B cell (primary cell): Measurements from ENCODE around the gene KLRB1. TPM values are rescaled to one million over a fixed set of nuclear protein-coding genes. Genes with fewer than 3 reads are reported as not detected.

Source experiments
- ATAC-seq: fragments of 200-7000 bp; cut with Tn5 transposase; one replicate; pipeline ENCODE4 v1.10.0; 2021; ENCODE audit warnings: low read depth, mild to moderate bottlenecking, moderate number of reproducible peaks, moderate library complexity
- CTCF ChIA-PET: fragments of 350-600 bp; sonication (Branson Sonifier 250); formaldehyde crosslinking; loops from one replicate; lab custom pipeline; 2021; ENCODE audit warnings: antibody characterized with exemption, inconsistent platforms; lab: Charles Lee
- POLR2A ChIA-PET: fragments of 350-600 bp; sonication (Branson Sonifier 250); formaldehyde crosslinking; loops from one replicate; lab custom pipeline; 2021; ENCODE audit warnings: antibody characterized with exemption; lab: Charles Lee
- DNase-seq: peaks from one replicate; pipeline ENCODE4 v3.0.0; 2013
- H2AFZ ChIP-seq: 2 replicates; pipeline ENCODE4 v1.6.1; 2012; ENCODE audit warnings: mild to moderate bottlenecking, low read depth, low read length; ENCODE audit not compliant: insufficient read depth, poor library complexity, severe bottlenecking
- H3K27ac ChIP-seq, 2 donors: 1 replicate in 1 of 2; 2 replicates in 1 of 2; pipeline ENCODE4 v1.5.1; 2012 to 2013; ENCODE audit warnings: low read length in 2 of 2, mild to moderate bottlenecking in 2 of 2, moderate library complexity in 1 of 2
- H3K27me3 ChIP-seq, 4 experiments: fragments of 200-600 bp in 1 of 4; sonication (generic) in 1 of 4; replicated peaks in 1 of 4; 1 replicate in 2 of 4; 2 replicates in 2 of 4; pipeline versions ENCODE4 v1.6.1 to v1.7.0; 2013 to 2016; ENCODE audit warnings: low read length in 3 of 4, mild to moderate bottlenecking in 2 of 4, mixed read lengths in 1 of 4, moderate library complexity in 1 of 4; ENCODE audit not compliant: insufficient read depth in 4 of 4, control insufficient read depth in 3 of 4; ENCODE audit errors: control extremely low read depth in 1 of 4
- H3K36me3 ChIP-seq, 2 experiments: replicated peaks in 1 of 2; 1 replicate in 1 of 2; 2 replicates in 1 of 2; pipeline versions ENCODE4 v1.6.1 to v1.7.1; 2013; ENCODE audit warnings: low read length in 1 of 2; ENCODE audit not compliant: insufficient read depth in 2 of 2, control insufficient read depth in 1 of 2; ENCODE audit errors: control extremely low read depth in 1 of 2, extremely low read depth in 1 of 2
- H3K4me1 ChIP-seq, 2 donors: fragments of 200-600 bp in 1 of 2; sonication (generic) in 1 of 2; 1 replicate in 1 of 2; 2 replicates in 1 of 2; pipeline versions ENCODE4 v1.5.1 to v1.6.1; 2013 to 2017; ENCODE audit warnings: low read length in 2 of 2; ENCODE audit not compliant: control insufficient read depth in 2 of 2, insufficient read depth in 2 of 2
- H3K4me2 ChIP-seq: replicated peaks from 2 replicates; pipeline ENCODE3; 2012; ENCODE audit warnings: mild to moderate bottlenecking, low read depth, low read length; ENCODE audit not compliant: poor library complexity, severe bottlenecking
- H3K4me3 ChIP-seq, 5 experiments: fragments of 200-600 bp in 1 of 5; sonication (generic) in 1 of 5; 1 replicate in 3 of 5; 2 replicates in 2 of 5; pipeline versions ENCODE4 v1.5.1 to v1.7.0; 2011 to 2016; ENCODE audit warnings: low read length in 4 of 5, mild to moderate bottlenecking in 4 of 5, low read depth in 2 of 5, control low read depth in 1 of 5, moderate library complexity in 1 of 5; ENCODE audit not compliant: insufficient read depth in 1 of 5; ENCODE audit errors: control extremely low read depth in 1 of 5, extremely low read depth in 1 of 5
- H3K79me2 ChIP-seq: fragments of 200-600 bp; sonication (generic); one replicate; pipeline ENCODE4 v1.6.0; 2016; ENCODE audit warnings: low read length; ENCODE audit not compliant: control insufficient read depth, insufficient read depth
- H3K9ac ChIP-seq: fragments of 200-600 bp; sonication (generic); 2 replicates; pipeline ENCODE4 v1.6.1; 2017; ENCODE audit warnings: mild to moderate bottlenecking, low read length, moderate library complexity
- H3K9me3 ChIP-seq, 3 donors: one replicate each; pipeline versions ENCODE4 v1.6.1 to v1.7.1; 2013; ENCODE audit warnings: low read length in 2 of 3; ENCODE audit not compliant: control insufficient read depth in 2 of 3, insufficient read depth in 1 of 3; ENCODE audit errors: control extremely low read depth in 1 of 3
- H4K20me1 ChIP-seq: 2 replicates; pipeline ENCODE4 v1.6.0; 2012; ENCODE audit warnings: mild to moderate bottlenecking, low read length; ENCODE audit not compliant: insufficient read depth, control insufficient read depth, poor library complexity, severe bottlenecking
- H3K27ac Mint-ChIP-seq: one replicate; pipeline ENCODE4 v1.8.0; 2021; ENCODE audit warnings: mixed read lengths
- H3K27me3 Mint-ChIP-seq: one replicate; pipeline ENCODE4 v1.8.0; 2021; ENCODE audit warnings: mixed read lengths
- H3K4me1 Mint-ChIP-seq: one replicate; pipeline ENCODE4 v1.8.0; 2021; ENCODE audit warnings: mixed read lengths
- H3K4me3 Mint-ChIP-seq: one replicate; pipeline ENCODE4 v1.8.0; 2021; ENCODE audit warnings: mixed read lengths
- H3K9me3 Mint-ChIP-seq: one replicate; pipeline ENCODE4 v1.8.0; 2022; ENCODE audit warnings: mixed read lengths; ENCODE audit not compliant: insufficient read depth
- EZH2 ChIP-seq: IDR thresholded peaks from 2 replicates; pipeline ENCODE4 v1.6.1; 2012; ENCODE audit warnings: borderline replicate concordance, low read depth, mild to moderate bottlenecking, moderate library complexity, low read length; ENCODE audit not compliant: insufficient read depth, poor library complexity, severe bottlenecking
- WGBS: methylation state at CpG from one replicate; pipeline ENCODE4 v1.1.5; 2013; ENCODE audit warnings: missing lambda C conversion rate; ENCODE audit not compliant: insufficient coverage; 5-methylcytosine and 5-hydroxymethylcytosine counted together
- intact Hi-C: fragments of 100-400 bp; cut with micrococcal nuclease; formaldehyde crosslinking; loops from one replicate; pipeline ENCODE4 v1.10.0; 2022
- polyA plus RNA-seq: library from polyadenylated mRNA; depleted of rRNA; stranded (reverse); fragments of >200 nt; gene quantifications from 2 replicates; pipeline ENCODE4 v1.2.3, GENCODE V29; 2012
- total RNA-seq, 2 donors: library from RNA; stranded (reverse); fragments of 120-200 nt in 1 of 2; gene quantifications; 1 replicate in 1 of 2; 2 replicates in 1 of 2; pipeline versions ENCODE4 v1.2.3 to v1.2.4, GENCODE V29; 2013 to 2022
- TF ChIP-seq, protein P1 (sequence below): fragments of 200-600 bp; IDR thresholded peaks from one replicate; pipeline ENCODE4 v1.8.0; 2022; ENCODE audit warnings: antibody characterized with exemption, mild to moderate bottlenecking

The KLRB1 gene
- total and polyA plus RNA-seq, 2 donors (not counting 1 experiment from before 2014, with no cell fraction given), result 0.12 TPM; not detected in 1

DNA sequence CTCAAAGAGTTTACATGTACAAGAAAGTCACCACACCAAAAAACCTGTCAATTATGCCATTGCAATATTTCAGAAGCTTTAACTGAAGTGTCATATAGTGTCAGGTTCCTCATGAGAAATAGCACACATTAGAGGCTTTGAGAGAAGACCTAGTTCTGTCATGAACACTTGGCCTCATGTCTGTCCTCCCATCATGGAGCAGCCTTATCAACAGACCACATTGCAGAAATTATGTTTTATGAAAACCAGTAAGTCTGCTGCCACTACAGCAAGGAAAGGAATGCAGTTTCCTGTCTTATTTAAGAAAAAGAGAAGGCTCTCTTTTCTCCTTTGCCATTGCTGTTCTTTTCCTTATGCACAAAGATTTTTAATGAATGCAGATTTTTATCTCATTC is 35.5 kb upstream of the KLRB1 start:
- ATAC-seq (no peak), DNase-seq (no peak)
- Histone ChIP-seq H3K4me2 (peak overlapping the region; percentile 37), H3K9ac (peak overlapping the region; percentile 40), H3K9me3 (peaks cover 0 to 9% (median 7%) of the 10 kb centered on the region in 3 donors), H3K4me1 (peaks cover 22 to 30% of the 10 kb centered on the region in 2 donors), H3K27me3 (no peaks in the 10 kb centered on the region), H2AFZ (peak overlapping the region; percentile 2), H3K4me3 (peak overlapping the region in 3 of 5 experiments; percentile 11 to 35 (median 17)), H3K79me2 (no peaks in the 10 kb centered on the region), H3K27ac (peak overlapping the region; percentile 36 to 52), H3K36me3 (no peaks in the 10 kb centered on the region), H4K20me1 (no peaks in the 10 kb centered on the region)
- intact Hi-C loops, result loop anchor here (10.0 kb wide), 1 partner anchor 222 kb away; the partner anchor contains the start of gene CLEC2B
- H3K4me1 Mint-ChIP-seq, result peaks cover 47% of the 10 kb centered on the region
- H3K9me3 Mint-ChIP-seq, result peaks cover 3% of the 10 kb centered on the region
- peak overlapping the region; percentile 85 for H3K27ac Mint-ChIP-seq
- TF ChIP-seq, protein P1, sequence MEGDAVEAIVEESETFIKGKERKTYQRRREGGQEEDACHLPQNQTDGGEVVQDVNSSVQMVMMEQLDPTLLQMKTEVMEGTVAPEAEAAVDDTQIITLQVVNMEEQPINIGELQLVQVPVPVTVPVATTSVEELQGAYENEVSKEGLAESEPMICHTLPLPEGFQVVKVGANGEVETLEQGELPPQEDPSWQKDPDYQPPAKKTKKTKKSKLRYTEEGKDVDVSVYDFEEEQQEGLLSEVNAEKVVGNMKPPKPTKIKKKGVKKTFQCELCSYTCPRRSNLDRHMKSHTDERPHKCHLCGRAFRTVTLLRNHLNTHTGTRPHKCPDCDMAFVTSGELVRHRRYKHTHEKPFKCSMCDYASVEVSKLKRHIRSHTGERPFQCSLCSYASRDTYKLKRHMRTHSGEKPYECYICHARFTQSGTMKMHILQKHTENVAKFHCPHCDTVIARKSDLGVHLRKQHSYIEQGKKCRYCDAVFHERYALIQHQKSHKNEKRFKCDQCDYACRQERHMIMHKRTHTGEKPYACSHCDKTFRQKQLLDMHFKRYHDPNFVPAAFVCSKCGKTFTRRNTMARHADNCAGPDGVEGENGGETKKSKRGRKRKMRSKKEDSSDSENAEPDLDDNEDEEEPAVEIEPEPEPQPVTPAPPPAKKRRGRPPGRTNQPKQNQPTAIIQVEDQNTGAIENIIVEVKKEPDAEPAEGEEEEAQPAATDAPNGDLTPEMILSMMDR, result no peak
- no peak for TF ChIP-seq EZH2
- H3K27me3 Mint-ChIP-seq, result no peaks in the 10 kb centered on the region
- H3K4me3 Mint-ChIP-seq, result peak overlapping the region; percentile 78
- POLR2A ChIA-PET, result interaction anchor here (0.9 kb wide), 1 partner anchor 16 kb away, joined by 4 read pairs; no protein-coding TSS in a partner anchor
- CTCF ChIA-PET, result no interaction called here

DNA sequence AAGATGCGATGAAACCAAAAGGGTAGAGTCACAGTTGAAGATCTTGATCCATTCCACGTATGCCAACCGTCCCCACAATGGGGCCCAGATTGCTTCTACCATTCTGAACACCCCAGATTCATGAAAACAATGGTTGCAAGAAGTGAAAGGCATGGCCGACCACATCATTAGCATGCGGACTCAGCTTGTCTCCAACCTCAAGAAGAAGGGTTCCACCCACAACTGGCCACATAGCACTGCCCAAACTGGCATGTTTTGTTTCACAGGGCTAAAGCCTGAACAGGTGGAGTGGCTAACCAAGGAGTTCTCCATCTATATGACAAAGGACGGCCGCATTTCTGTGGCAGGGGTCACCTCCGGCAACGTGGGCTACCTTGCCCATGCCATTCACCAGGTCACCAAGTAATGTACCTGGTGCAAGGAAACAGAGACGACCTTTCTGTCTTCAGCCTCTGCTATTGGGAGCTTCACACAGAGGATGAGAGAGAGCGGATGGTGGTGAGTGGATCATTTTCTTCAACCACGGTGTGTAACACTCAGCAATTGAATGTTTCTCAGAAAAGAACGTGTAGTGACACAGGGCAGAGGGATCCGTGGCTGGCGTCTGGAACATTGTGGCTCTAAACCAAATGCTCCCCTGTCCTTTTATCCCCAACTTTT is 35.0 kb upstream of the KLRB1 start:
- H3K4me1 Mint-ChIP-seq, result peaks cover 52% of the 10 kb centered on the region
- H3K4me3 ChIP-seq, result peak overlapping the region in 4 of 5 experiments; percentile 10 to 35 (median 14)
- no peaks in the 10 kb centered on the region for H4K20me1 ChIP-seq
- H3K9me3 Mint-ChIP-seq, result peaks cover 3% of the 10 kb centered on the region
- TF ChIP-seq, protein P1, result no peak
- no peak for TF ChIP-seq EZH2
- H3K4me2 ChIP-seq, result peak overlapping the region; percentile 24
- ChIA-PET POLR2A (interaction anchor here (0.9 kb wide), 1 partner anchor 16 kb away, joined by 4 read pairs; no protein-coding TSS in a partner anchor), CTCF (interaction anchor here (0.6 kb wide), 1 partner anchor 508 kb away, joined by 3 read pairs; no protein-coding TSS in a partner anchor)
- H3K4me3 Mint-ChIP-seq, result peak overlapping the region; percentile 78
- no peak for ATAC-seq
- H3K27me3 ChIP-seq, result no peaks in the 10 kb centered on the region
- H3K9me3 ChIP-seq, result peaks cover 0 to 9% (median 7%) of the 10 kb centered on the region in 3 donors
- WGBS, result 81% methylated on average over 13 of the region's 15 CpGs
- peaks cover 27 to 34% of the 10 kb centered on the region in 2 donors for H3K4me1 ChIP-seq
- H3K27ac ChIP-seq, result peak overlapping the region in 1 of 2 donors; percentile 26
- peak overlapping the region; percentile 40 for H3K9ac ChIP-seq
- no peak for DNase-seq
- intact Hi-C loops, result loop anchor here (10.0 kb wide), 1 partner anchor 222 kb away; the partner anchor contains the start of gene CLEC2B
- no peaks in the 10 kb centered on the region for H3K27me3 Mint-ChIP-seq
- no peaks in the 10 kb centered on the region for H3K36me3 ChIP-seq
- H3K79me2 ChIP-seq, result peaks cover under 1% of the 10 kb centered on the region
- peak overlapping the region; percentile 2 for H2AFZ ChIP-seq
- peak overlapping the region; percentile 84 for H3K27ac Mint-ChIP-seq
